ENCODE data around the gene TRAF4. TPM values are rescaled to one million over a fixed set of nuclear protein-coding genes. Genes with fewer than 3 reads are reported as not detected.

Gene TRAF4
- total and polyA plus RNA-seq, 9 of the 15 experiments (the other 6 are each of a cell fraction or from before 2014, with no cell fraction given) = 2.4 to 147 (median 72.4) TPM

DNA sequence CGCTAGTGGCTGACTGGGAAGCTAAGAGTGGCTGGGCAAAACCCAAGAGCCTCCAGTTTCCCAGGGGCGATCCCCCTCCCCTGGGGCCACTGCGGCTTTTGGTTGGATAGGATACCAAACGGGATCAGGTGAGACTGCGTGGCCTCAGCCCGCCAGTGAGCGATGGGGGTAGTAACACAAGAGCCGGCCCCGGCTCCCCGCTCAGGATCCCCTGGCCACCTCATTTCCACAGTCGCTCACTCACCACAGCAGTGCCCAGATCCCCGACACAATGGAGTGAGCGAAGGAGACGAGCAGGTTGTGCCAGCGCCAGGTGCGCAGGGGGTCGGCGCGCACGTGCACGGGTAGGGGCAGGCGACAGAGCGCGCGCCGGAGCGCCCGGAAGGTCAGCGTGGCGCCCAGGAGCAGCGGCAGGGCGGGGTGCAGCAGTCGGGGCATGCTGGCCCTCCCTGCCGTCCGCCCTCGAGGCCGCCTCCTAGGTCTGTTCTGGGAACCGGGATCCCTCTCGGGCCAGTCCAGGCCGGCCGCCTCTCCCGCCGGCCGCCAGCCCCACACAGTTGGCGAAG, 18.1 kb upstream of the TRAF4 start (continued):
- TF ChIP-seq, protein P1, sequence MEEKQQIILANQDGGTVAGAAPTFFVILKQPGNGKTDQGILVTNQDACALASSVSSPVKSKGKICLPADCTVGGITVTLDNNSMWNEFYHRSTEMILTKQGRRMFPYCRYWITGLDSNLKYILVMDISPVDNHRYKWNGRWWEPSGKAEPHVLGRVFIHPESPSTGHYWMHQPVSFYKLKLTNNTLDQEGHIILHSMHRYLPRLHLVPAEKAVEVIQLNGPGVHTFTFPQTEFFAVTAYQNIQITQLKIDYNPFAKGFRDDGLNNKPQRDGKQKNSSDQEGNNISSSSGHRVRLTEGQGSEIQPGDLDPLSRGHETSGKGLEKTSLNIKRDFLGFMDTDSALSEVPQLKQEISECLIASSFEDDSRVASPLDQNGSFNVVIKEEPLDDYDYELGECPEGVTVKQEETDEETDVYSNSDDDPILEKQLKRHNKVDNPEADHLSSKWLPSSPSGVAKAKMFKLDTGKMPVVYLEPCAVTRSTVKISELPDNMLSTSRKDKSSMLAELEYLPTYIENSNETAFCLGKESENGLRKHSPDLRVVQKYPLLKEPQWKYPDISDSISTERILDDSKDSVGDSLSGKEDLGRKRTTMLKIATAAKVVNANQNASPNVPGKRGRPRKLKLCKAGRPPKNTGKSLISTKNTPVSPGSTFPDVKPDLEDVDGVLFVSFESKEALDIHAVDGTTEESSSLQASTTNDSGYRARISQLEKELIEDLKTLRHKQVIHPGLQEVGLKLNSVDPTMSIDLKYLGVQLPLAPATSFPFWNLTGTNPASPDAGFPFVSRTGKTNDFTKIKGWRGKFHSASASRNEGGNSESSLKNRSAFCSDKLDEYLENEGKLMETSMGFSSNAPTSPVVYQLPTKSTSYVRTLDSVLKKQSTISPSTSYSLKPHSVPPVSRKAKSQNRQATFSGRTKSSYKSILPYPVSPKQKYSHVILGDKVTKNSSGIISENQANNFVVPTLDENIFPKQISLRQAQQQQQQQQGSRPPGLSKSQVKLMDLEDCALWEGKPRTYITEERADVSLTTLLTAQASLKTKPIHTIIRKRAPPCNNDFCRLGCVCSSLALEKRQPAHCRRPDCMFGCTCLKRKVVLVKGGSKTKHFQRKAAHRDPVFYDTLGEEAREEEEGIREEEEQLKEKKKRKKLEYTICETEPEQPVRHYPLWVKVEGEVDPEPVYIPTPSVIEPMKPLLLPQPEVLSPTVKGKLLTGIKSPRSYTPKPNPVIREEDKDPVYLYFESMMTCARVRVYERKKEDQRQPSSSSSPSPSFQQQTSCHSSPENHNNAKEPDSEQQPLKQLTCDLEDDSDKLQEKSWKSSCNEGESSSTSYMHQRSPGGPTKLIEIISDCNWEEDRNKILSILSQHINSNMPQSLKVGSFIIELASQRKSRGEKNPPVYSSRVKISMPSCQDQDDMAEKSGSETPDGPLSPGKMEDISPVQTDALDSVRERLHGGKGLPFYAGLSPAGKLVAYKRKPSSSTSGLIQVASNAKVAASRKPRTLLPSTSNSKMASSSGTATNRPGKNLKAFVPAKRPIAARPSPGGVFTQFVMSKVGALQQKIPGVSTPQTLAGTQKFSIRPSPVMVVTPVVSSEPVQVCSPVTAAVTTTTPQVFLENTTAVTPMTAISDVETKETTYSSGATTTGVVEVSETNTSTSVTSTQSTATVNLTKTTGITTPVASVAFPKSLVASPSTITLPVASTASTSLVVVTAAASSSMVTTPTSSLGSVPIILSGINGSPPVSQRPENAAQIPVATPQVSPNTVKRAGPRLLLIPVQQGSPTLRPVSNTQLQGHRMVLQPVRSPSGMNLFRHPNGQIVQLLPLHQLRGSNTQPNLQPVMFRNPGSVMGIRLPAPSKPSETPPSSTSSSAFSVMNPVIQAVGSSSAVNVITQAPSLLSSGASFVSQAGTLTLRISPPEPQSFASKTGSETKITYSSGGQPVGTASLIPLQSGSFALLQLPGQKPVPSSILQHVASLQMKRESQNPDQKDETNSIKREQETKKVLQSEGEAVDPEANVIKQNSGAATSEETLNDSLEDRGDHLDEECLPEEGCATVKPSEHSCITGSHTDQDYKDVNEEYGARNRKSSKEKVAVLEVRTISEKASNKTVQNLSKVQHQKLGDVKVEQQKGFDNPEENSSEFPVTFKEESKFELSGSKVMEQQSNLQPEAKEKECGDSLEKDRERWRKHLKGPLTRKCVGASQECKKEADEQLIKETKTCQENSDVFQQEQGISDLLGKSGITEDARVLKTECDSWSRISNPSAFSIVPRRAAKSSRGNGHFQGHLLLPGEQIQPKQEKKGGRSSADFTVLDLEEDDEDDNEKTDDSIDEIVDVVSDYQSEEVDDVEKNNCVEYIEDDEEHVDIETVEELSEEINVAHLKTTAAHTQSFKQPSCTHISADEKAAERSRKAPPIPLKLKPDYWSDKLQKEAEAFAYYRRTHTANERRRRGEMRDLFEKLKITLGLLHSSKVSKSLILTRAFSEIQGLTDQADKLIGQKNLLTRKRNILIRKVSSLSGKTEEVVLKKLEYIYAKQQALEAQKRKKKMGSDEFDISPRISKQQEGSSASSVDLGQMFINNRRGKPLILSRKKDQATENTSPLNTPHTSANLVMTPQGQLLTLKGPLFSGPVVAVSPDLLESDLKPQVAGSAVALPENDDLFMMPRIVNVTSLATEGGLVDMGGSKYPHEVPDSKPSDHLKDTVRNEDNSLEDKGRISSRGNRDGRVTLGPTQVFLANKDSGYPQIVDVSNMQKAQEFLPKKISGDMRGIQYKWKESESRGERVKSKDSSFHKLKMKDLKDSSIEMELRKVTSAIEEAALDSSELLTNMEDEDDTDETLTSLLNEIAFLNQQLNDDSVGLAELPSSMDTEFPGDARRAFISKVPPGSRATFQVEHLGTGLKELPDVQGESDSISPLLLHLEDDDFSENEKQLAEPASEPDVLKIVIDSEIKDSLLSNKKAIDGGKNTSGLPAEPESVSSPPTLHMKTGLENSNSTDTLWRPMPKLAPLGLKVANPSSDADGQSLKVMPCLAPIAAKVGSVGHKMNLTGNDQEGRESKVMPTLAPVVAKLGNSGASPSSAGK (IDR thresholded peaks at IDR 0.05) = no peak
- no peak for TF ChIP-seq SMAD2 (IDR thresholded peaks at IDR 0.05; ENCODE audit: low read depth, low read length)
- no peak for TF ChIP-seq ZBTB34 (CRISPR knock-in tag; IDR thresholded peaks at IDR 0.05)
- no peak for TF ChIP-seq RBM39 (optimal IDR thresholded peaks at IDR 0.05; ENCODE audit: low read depth, low read length)
- TF ChIP-seq PRMT5 (CRISPR knock-in tag; IDR thresholded peaks at IDR 0.05) = no peak; the same call in 1 of the 2 replicates
- TF ChIP-seq, protein P2, sequence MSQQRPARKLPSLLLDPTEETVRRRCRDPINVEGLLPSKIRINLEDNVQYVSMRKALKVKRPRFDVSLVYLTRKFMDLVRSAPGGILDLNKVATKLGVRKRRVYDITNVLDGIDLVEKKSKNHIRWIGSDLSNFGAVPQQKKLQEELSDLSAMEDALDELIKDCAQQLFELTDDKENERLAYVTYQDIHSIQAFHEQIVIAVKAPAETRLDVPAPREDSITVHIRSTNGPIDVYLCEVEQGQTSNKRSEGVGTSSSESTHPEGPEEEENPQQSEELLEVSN (IDR thresholded peaks at IDR 0.05; ENCODE audit: borderline replicate concordance in 1 of 2, extremely low read depth in 1 of 2, insufficient read depth in 1 of 2, insufficient read length in 1 of 2, low read depth in 1 of 2, low read length in 1 of 2, poor library complexity in 1 of 2, severe bottlenecking in 1 of 2) = peak; percentile 85 to 95
- no peak for TF ChIP-seq SLC30A9 (CRISPR knock-in tag; IDR thresholded peaks at IDR 0.05)
- TF ChIP-seq SMAD1 (IDR thresholded peaks at IDR 0.05; ENCODE audit: low read depth, low read length, partially characterized antibody) = peak; percentile 47
- no peak for TF ChIP-seq TCFL5 (CRISPR knock-in tag; conservative IDR thresholded peaks at IDR 0.05)
- no peak; the same call in 1 of the 2 replicates for TF ChIP-seq ZNF324 (CRISPR knock-in tag; IDR thresholded peaks at IDR 0.05)
- TF ChIP-seq NFYB (IDR thresholded peaks at IDR 0.05; ENCODE audit: extremely low read depth, insufficient read length) = peak; percentile 18

Measured in K562 (cell line).